B cell (primary cell): ENCODE measurements around the gene PRSS21.

Experiments
- EZH2 ChIP-seq: IDR thresholded peaks from 2 replicates; pipeline ENCODE4 v1.6.1; 2012; ENCODE audit warnings: borderline replicate concordance, low read depth, mild to moderate bottlenecking, moderate library complexity, low read length; ENCODE audit not compliant: insufficient read depth, poor library complexity, severe bottlenecking
- TF ChIP-seq, protein P1 (sequence below): fragments of 200-600 bp; IDR thresholded peaks from one replicate; pipeline ENCODE4 v1.8.0; 2022; ENCODE audit warnings: antibody characterized with exemption, mild to moderate bottlenecking

DNA sequence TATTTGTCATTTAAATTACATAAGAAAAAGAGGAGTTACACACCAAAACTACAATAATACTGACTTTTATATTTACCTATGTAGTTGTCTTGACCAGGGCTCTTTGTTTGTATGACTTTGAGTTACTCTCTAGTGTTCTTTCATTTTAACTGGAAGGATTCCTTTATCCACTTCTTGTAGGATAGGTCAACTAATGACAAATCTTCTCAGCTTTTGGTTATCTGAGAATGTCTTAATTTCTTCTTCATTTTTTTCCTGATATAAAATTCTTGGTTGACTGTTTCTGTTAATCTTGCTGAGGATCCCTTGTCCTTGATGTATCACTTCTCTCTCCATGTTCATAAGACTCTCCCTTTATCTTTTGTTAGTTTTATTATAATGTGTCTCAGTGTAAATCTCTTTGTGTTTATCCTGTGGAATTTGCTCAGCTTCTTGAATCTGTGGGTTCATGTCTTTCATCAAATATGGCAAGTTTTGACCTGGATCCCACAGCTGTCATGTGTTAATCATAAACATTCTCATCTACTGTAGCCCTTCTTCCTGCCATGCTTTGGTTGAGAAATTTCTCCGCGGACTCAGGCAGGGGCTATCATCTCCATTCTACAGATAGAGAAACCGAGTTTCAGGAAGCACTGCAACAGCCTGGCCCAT lies 13.4 kb upstream of the PRSS21 start:
- TF ChIP-seq EZH2 = no peak
- TF ChIP-seq, protein P1, sequence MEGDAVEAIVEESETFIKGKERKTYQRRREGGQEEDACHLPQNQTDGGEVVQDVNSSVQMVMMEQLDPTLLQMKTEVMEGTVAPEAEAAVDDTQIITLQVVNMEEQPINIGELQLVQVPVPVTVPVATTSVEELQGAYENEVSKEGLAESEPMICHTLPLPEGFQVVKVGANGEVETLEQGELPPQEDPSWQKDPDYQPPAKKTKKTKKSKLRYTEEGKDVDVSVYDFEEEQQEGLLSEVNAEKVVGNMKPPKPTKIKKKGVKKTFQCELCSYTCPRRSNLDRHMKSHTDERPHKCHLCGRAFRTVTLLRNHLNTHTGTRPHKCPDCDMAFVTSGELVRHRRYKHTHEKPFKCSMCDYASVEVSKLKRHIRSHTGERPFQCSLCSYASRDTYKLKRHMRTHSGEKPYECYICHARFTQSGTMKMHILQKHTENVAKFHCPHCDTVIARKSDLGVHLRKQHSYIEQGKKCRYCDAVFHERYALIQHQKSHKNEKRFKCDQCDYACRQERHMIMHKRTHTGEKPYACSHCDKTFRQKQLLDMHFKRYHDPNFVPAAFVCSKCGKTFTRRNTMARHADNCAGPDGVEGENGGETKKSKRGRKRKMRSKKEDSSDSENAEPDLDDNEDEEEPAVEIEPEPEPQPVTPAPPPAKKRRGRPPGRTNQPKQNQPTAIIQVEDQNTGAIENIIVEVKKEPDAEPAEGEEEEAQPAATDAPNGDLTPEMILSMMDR = no peak
